Measurements from ENCODE around the gene SERPINA3. TPM values are rescaled to one million over a fixed set of nuclear protein-coding genes. Genes with fewer than 3 reads are reported as not detected.

The SERPINA3 gene
- total RNA-seq, 1 experiment from 2014 or later, result 2.3 TPM

DNA sequence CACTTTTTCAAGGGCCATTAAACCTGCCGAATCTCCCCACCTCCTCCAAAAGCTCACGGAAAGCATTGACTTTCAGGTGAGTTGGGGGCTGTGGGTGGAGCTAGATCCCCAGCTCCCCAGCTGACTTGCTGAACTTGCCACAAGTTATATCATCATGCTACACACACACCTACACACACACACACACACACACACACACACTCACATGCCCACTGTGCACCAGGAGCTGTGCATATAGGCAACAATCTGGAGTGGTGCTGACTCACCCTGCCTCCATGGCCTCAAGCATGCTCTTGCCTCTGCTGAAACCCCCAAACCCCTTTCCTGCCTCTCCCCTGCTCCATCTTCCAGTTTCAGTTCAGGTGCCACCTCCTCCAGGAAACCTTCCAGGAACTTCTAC lies 26.1 kb downstream of the SERPINA3 start:
- Histone ChIP-seq H3K4me3 (ENCODE audit: low read depth, low read length) (no peak overlapping the region), H3K27me3 (replicated peaks; ENCODE audit: control insufficient read depth, insufficient read depth, low read length) (peaks cover 1% of the 10 kb centered on the region), H3K36me3 (ENCODE audit: control insufficient read depth, insufficient read depth, low read length) (no peaks in the 10 kb centered on the region), H3K4me1 (peaks cover 8% of the 10 kb centered on the region; the same call in 1 of the 2 replicates), H3K9me3 (no peaks in the 10 kb centered on the region)
- Mint-ChIP-seq H3K9me3 (ENCODE audit: unreplicated experiment) (peaks cover 9% of the 10 kb centered on the region), H3K36me3 (ENCODE audit: insufficient read depth, unreplicated experiment) (peaks cover 5% of the 10 kb centered on the region), H3K27ac (ENCODE audit: unreplicated experiment) (no peak overlapping the region), H3K4me3 (ENCODE audit: unreplicated experiment) (no peak overlapping the region), H3K27me3 (ENCODE audit: insufficient read depth, unreplicated experiment) (peaks cover 2% of the 10 kb centered on the region), H3K4me1 (ENCODE audit: low read depth, unreplicated experiment) (no peaks in the 10 kb centered on the region)
- no peak for DNase-seq
- BruUV-seq (replicated peaks), result no TSS peak
- intact Hi-C loops (cut with micrococcal nuclease; ENCODE audit: unreplicated experiment), result no loop called here
- ChIA-PET CTCF (no interaction called here), POLR2A (no interaction called here)
- TF ChIP-seq, protein P1, sequence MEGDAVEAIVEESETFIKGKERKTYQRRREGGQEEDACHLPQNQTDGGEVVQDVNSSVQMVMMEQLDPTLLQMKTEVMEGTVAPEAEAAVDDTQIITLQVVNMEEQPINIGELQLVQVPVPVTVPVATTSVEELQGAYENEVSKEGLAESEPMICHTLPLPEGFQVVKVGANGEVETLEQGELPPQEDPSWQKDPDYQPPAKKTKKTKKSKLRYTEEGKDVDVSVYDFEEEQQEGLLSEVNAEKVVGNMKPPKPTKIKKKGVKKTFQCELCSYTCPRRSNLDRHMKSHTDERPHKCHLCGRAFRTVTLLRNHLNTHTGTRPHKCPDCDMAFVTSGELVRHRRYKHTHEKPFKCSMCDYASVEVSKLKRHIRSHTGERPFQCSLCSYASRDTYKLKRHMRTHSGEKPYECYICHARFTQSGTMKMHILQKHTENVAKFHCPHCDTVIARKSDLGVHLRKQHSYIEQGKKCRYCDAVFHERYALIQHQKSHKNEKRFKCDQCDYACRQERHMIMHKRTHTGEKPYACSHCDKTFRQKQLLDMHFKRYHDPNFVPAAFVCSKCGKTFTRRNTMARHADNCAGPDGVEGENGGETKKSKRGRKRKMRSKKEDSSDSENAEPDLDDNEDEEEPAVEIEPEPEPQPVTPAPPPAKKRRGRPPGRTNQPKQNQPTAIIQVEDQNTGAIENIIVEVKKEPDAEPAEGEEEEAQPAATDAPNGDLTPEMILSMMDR (IDR thresholded peaks at IDR 0.05; ENCODE audit: insufficient read depth in 1 of 2, low read depth in 1 of 2, low read length in 1 of 2, severe bottlenecking in 1 of 2, unreplicated experiment in 1 of 2), result no peak

DNA sequence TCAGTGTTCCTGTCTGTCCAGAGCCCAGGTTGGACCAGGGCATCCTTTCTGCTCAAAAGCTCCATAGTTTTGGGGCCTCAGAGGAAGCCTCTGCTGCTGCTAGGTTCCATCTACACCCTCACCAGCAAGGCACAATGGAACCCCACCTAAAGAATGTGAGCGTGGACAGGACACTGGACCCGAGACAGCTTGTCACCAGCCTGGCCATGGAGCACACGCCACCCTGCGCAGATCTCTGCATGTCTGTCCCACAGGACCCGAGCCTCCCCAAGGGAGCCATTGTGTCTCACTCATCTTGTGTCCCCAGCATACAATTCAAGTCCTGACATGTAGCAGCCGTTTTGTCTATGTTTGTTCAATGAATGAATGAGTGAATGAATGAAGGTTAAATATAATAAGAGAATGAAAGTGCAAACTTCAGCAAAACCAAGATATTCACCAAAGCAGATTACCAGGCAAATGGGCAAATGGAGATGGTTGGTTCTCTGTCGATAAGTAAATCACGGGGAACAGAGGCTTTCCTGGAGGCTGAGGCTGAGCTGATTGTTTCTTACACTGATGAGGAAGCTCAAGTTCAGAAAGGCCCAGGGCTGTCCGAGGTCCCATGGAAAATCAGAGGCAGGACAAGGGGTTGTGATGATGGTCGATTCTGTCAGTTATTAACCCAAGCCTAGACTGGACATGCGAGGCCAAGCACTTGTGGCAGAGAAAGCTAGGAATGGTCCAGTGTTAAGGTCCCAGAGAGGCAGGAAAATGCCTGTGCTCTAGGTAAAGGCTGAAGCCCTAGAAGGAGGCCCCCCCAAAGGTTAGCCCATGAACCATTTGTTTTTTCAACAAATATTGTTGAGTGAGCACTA lies 27.0 kb downstream of the SERPINA3 start:
- no peaks in the 10 kb centered on the region for H3K36me3 ChIP-seq (ENCODE audit: control insufficient read depth, insufficient read depth, low read length)
- no peak for DNase-seq
- peaks cover 5% of the 10 kb centered on the region for H3K36me3 Mint-ChIP-seq (ENCODE audit: insufficient read depth, unreplicated experiment)
- no peak overlapping the region for H3K4me3 ChIP-seq (ENCODE audit: low read depth, low read length)
- no peaks in the 10 kb centered on the region for H3K9me3 ChIP-seq
- H3K9me3 Mint-ChIP-seq (ENCODE audit: unreplicated experiment), result peaks cover 9% of the 10 kb centered on the region
- ChIA-PET CTCF (no interaction called here), POLR2A (no interaction called here)
- no peak overlapping the region for H3K4me3 Mint-ChIP-seq (ENCODE audit: unreplicated experiment)
- H3K27me3 Mint-ChIP-seq (ENCODE audit: insufficient read depth, unreplicated experiment), result peaks cover 2% of the 10 kb centered on the region
- BruUV-seq (replicated peaks), result no TSS peak
- no peak overlapping the region for H3K27ac Mint-ChIP-seq (ENCODE audit: unreplicated experiment)
- H3K4me1 Mint-ChIP-seq (ENCODE audit: low read depth, unreplicated experiment), result no peaks in the 10 kb centered on the region
- H3K27me3 ChIP-seq (replicated peaks; ENCODE audit: control insufficient read depth, insufficient read depth, low read length), result peaks cover 1% of the 10 kb centered on the region; the same call in 1 of the 2 replicates
- intact Hi-C loops (cut with micrococcal nuclease; ENCODE audit: unreplicated experiment), result no loop called here
- peaks cover 8% of the 10 kb centered on the region; the same call in 1 of the 2 replicates for H3K4me1 ChIP-seq
- TF ChIP-seq, protein P1 (IDR thresholded peaks at IDR 0.05; ENCODE audit: insufficient read depth in 1 of 2, low read depth in 1 of 2, low read length in 1 of 2, severe bottlenecking in 1 of 2, unreplicated experiment in 1 of 2), result no peak

DNA sequence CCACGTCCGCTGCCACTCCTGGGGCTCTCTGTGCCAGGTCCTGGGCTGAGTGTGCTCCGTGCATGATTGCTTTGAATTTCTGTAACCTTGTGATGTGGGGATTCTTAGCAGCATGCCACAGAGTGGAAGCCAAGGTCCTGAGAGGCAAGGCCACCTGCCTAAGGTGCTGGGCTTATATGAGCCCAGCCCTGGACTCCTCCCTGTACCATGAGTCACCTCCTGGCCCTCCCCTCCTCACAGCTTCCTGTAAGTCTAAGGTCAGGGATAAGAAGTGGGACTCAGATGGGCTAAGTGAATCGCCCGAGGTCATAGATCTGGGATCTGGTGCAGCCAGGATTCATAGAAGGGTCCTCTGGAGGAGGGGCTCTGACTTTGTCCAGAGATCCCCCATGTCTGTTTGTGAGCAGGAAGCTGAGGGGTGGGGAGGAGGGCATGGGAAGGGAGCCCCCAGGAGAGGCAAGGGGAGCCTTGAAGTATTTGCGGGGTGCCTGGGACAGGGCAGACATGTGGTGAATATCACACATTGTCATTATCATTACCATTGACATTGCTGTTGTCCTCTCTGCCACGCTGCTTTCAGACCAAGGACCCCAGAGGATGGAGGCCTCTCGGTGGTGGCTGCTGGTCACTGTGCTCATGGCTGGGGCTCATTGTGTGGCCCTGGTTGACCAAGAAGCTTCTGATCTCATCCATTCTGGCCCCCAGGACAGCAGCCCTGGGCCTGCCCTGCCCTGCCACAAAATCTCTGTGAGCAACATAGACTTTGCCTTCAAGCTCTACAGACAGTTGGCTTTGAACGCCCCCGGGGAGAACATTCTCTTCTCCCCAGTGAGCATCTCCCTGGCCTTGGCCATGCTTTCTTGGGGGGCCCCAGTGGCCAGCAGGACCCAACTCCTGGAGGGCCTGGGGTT lies 28.8 kb downstream of the SERPINA3 start:
- Histone ChIP-seq H3K36me3 (ENCODE audit: control insufficient read depth, insufficient read depth, low read length) (no peaks in the 10 kb centered on the region), H3K9me3 (no peaks in the 10 kb centered on the region), H3K4me3 (ENCODE audit: low read depth, low read length) (no peak overlapping the region), H3K4me1 (peaks cover 8% of the 10 kb centered on the region; the same call in 1 of the 2 replicates), H3K27me3 (replicated peaks; ENCODE audit: control insufficient read depth, insufficient read depth, low read length) (no peaks in the 10 kb centered on the region; the same call in 1 of the 2 replicates)
- peaks cover 9% of the 10 kb centered on the region for H3K27me3 Mint-ChIP-seq (ENCODE audit: insufficient read depth, unreplicated experiment)
- no peak overlapping the region for H3K4me3 Mint-ChIP-seq (ENCODE audit: unreplicated experiment)
- H3K4me1 Mint-ChIP-seq (ENCODE audit: low read depth, unreplicated experiment), result no peaks in the 10 kb centered on the region
- no peak overlapping the region for H3K27ac Mint-ChIP-seq (ENCODE audit: unreplicated experiment)
- BruUV-seq (replicated peaks), result no TSS peak
- TF ChIP-seq, protein P1 (IDR thresholded peaks at IDR 0.05; ENCODE audit: insufficient read depth in 1 of 2, low read depth in 1 of 2, low read length in 1 of 2, severe bottlenecking in 1 of 2, unreplicated experiment in 1 of 2), result no peak
- ChIA-PET CTCF (no interaction called here), POLR2A (no interaction called here)
- intact Hi-C loops (cut with micrococcal nuclease; ENCODE audit: unreplicated experiment), result no loop called here
- H3K9me3 Mint-ChIP-seq (ENCODE audit: unreplicated experiment), result peaks cover 16% of the 10 kb centered on the region
- no peak for DNase-seq
- peaks cover 5% of the 10 kb centered on the region for H3K36me3 Mint-ChIP-seq (ENCODE audit: insufficient read depth, unreplicated experiment)

Measured in Caco-2 (cell line).